ENCODE data around the gene XPC. TPM values are rescaled to one million over a fixed set of nuclear protein-coding genes. Genes with fewer than 3 reads are reported as not detected.

XPC gene
- total and polyA plus RNA-seq, 2 donors (not counting 3 experiments of a cell fraction or from before 2014, with no cell fraction given), result 11.9 to 36.8 TPM

- DNase-seq (ENCODE audit: low read depth, low spot score) (no peak), FAIRE-seq (no peak)
- POLR2A ChIA-PET, result no interaction called here
- Histone ChIP-seq H3K4me3 (replicated peaks in 1 of 3; ENCODE audit: insufficient read depth in 1 of 3, low read depth in 1 of 3, low read length in 3 of 3) (no peak overlapping the region), H3K9me1 (replicated peaks; ENCODE audit: control insufficient read depth, extremely low read depth, insufficient read depth, low read length) (no peaks in the 10 kb centered on the region), H3K4me1 (ENCODE audit: control insufficient read depth, extremely low read depth, insufficient read depth, low read length) (peaks cover 10% of the 10 kb centered on the region), H4K20me1 (replicated peaks; ENCODE audit: control insufficient read depth, extremely low read depth, insufficient read depth, low read length) (no peaks in the 10 kb centered on the region), H3K79me2 (ENCODE audit: control insufficient read depth, insufficient read depth, low read length) (peaks cover 50% of the 10 kb centered on the region), H3K9ac (replicated peaks; ENCODE audit: extremely low read depth, insufficient read depth, low read length) (no peak overlapping the region), H3K4me2 (ENCODE audit: insufficient read depth, low read length) (no peak overlapping the region), H3K36me3 (ENCODE audit: control insufficient read depth in 2 of 2, extremely low read depth in 1 of 2, insufficient read depth in 2 of 2, low read length in 2 of 2) (peaks cover 3 to 11% of the 10 kb centered on the region in 2 experiments), H3K27ac (ENCODE audit: insufficient read depth, low read depth, low read length) (no peak overlapping the region), H3K9me3 (replicated peaks; ENCODE audit: control insufficient read depth, insufficient read depth, low read length) (no peaks in the 10 kb centered on the region), H2AFZ (ENCODE audit: low read depth, low read length) (no peak overlapping the region), H3K27me3 (ENCODE audit: control insufficient read depth in 2 of 2, insufficient read depth in 2 of 2, low read length in 2 of 2) (no peaks in the 10 kb centered on the region)
- BruUV-seq (replicated peaks), result no TSS peak
- no peak for TF ChIP-seq MAX (IDR thresholded peaks at IDR 0.05; ENCODE audit: insufficient read depth, insufficient read length)
- no peak for TF ChIP-seq JUN (IDR thresholded peaks at IDR 0.05; ENCODE audit: borderline replicate concordance, insufficient read depth, insufficient read length, low read depth)
- no peak for TF ChIP-seq FOS (IDR thresholded peaks at IDR 0.05; ENCODE audit: borderline replicate concordance, insufficient read depth, low read length)
- no peak for TF ChIP-seq POLR2A (IDR thresholded peaks at IDR 0.05; ENCODE audit: low read depth, low read length)
- TF ChIP-seq POLR2AphosphoS5 (IDR thresholded peaks at IDR 0.05; ENCODE audit: insufficient read depth, low read depth, low read length), result no peak
- TF ChIP-seq, protein P1, sequence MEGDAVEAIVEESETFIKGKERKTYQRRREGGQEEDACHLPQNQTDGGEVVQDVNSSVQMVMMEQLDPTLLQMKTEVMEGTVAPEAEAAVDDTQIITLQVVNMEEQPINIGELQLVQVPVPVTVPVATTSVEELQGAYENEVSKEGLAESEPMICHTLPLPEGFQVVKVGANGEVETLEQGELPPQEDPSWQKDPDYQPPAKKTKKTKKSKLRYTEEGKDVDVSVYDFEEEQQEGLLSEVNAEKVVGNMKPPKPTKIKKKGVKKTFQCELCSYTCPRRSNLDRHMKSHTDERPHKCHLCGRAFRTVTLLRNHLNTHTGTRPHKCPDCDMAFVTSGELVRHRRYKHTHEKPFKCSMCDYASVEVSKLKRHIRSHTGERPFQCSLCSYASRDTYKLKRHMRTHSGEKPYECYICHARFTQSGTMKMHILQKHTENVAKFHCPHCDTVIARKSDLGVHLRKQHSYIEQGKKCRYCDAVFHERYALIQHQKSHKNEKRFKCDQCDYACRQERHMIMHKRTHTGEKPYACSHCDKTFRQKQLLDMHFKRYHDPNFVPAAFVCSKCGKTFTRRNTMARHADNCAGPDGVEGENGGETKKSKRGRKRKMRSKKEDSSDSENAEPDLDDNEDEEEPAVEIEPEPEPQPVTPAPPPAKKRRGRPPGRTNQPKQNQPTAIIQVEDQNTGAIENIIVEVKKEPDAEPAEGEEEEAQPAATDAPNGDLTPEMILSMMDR (IDR thresholded peaks at IDR 0.05; ENCODE audit: extremely low read depth in 1 of 2, insufficient read depth in 1 of 2, low read depth in 1 of 2, low read length in 2 of 2), result no peak
- TF ChIP-seq MYC (IDR thresholded peaks at IDR 0.05; ENCODE audit: low read depth, low read length), result no peak
- no peak for TF ChIP-seq GATA2 (IDR thresholded peaks at IDR 0.05; ENCODE audit: insufficient read depth, insufficient read length, low read depth, low read length)
- no peak for TF ChIP-seq EZH2 (IDR thresholded peaks at IDR 0.05; ENCODE audit: borderline replicate concordance, low read depth, low read length, severe bottlenecking)
- CTCF ChIA-PET, result interaction anchor here (1.8 to 2.2 kb wide), 2 partner anchors 24 to 283 kb away, joined by 11 to 19 read pairs; no protein-coding TSS in a partner anchor
- intact Hi-C loops (cut with micrococcal nuclease), result no loop called here
- dilution Hi-C loops (cut with MboI; ENCODE audit: extremely low pct_ligation_motif_present, low sequenced_read_pairs), result no loop called here
Measured at GRCh38 chr3:14179795-14180194, 1.4 kb upstream of the XPC start.

Data from endothelial cell of umbilical vein (primary cell).